Central memory CD8-positive, alpha-beta T cell (primary cell): ENCODE data around the gene AHCYL1.
A peak's percentile ranks its signal among the peaks of the same experiment; 100 is the strongest.

Source experiments
- ATAC-seq: fragments of 150-1000 bp; cut with Tn5 transposase; replicated peaks from 2 replicates; pipeline ENCODE4 v1.10.0; 2022; ENCODE audit warnings: mild to moderate bottlenecking, moderate FRiP score, moderate number of reproducible peaks; ENCODE audit not compliant: poor library complexity, severe bottlenecking; ENCODE audit errors: extremely low read depth
- DNase-seq, 2 donors: peaks; one replicate each; pipeline ENCODE4 v3.0.0; 2021; ENCODE audit warnings: low spot score in 2 of 2
- H3K27ac Mint-ChIP-seq: one replicate; pipeline ENCODE4 v1.8.0; 2022; ENCODE audit warnings: low read depth, mild to moderate bottlenecking, moderate library complexity, mixed read lengths
- H3K27me3 Mint-ChIP-seq: one replicate; pipeline ENCODE4 v1.8.0; 2022; ENCODE audit warnings: mixed read lengths
- H3K36me3 Mint-ChIP-seq: one replicate; pipeline ENCODE4 v1.8.0; 2022; ENCODE audit warnings: mild to moderate bottlenecking, moderate library complexity, mixed read lengths; ENCODE audit not compliant: insufficient read depth
- H3K4me1 Mint-ChIP-seq: one replicate; pipeline ENCODE4 v1.8.0; 2022; ENCODE audit warnings: mixed read lengths
- H3K4me3 Mint-ChIP-seq: one replicate; pipeline ENCODE4 v1.8.0; 2022; ENCODE audit warnings: mild to moderate bottlenecking, moderate library complexity, mixed read lengths
- H3K9me3 Mint-ChIP-seq: one replicate; pipeline ENCODE4 v1.8.0; 2022; ENCODE audit warnings: mixed read lengths

The AHCYL1 gene

DNA sequence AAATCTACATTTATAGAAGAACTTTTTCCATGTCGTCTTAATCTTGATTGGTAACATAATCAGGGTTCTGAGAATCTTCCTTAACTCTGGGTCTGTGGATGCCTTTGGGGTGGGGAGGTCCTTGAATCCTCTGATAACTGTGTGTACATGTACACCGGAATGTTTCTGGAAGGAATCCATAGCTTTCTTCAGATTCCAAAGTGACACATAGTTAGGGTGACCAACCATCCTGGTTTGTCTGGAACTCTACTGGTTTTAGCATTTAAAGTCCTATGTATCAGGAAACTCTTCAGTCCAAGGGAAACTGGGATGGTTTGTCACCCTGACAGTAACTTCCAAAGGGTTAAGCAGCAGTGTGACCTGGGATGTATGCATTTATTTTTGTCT, 66.7 kb downstream of the AHCYL1 start:
- Mint-ChIP-seq H3K4me1 (no peaks in the 10 kb centered on the region), H3K9me3 (no peaks in the 10 kb centered on the region), H3K27me3 (no peaks in the 10 kb centered on the region), H3K4me3 (no peak overlapping the region), H3K27ac (no peak overlapping the region), H3K36me3 (peaks cover 59% of the 10 kb centered on the region)
- DNase-seq, result no peak
- no peak for ATAC-seq

DNA sequence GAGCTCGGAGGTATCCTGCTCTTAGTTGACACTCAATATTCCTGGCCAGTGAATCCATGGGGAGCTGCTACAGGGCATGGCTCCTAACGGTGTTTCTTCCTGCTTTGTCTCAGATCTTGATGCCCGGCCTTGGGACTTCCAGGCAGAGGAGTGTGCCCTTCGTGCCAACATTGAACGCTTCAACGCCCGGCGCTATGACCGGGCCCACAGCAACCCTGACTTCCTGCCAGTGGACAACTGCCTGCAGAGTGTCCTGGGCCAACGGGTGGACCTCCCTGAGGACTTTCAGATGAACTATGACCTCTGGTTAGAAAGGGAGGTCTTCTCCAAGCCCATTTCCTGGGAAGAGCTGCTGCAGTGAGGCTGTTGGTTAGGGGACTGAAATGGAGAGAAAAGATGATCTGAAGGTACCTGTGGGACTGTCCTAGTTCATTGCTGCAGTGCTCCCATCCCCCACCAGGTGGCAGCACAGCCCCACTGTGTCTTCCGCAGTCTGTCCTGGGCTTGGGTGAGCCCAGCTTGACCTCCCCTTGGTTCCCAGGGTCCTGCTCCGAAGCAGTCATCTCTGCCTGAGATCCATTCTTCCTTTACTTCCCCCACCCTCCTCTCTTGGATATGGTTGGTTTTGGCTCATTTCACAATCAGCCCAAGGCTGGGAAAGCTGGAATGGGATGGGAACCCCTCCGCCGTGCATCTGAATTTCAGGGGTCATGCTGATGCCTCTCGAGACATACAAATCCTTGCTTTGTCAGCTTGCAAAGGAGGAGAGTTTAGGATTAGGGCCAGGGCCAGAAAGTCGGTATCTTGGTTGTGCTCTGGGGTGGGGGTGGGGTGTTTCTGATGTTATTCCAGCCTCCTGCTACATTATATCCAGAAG, 69.2 kb downstream of the AHCYL1 start:
- Mint-ChIP-seq H3K36me3 (peaks cover 52% of the 10 kb centered on the region), H3K9me3 (no peaks in the 10 kb centered on the region), H3K4me1 (no peaks in the 10 kb centered on the region), H3K27me3 (no peaks in the 10 kb centered on the region), H3K27ac (no peak overlapping the region), H3K4me3 (no peak overlapping the region)
- no peak for ATAC-seq
- DNase-seq, result peak; percentile 35 to 66

DNA sequence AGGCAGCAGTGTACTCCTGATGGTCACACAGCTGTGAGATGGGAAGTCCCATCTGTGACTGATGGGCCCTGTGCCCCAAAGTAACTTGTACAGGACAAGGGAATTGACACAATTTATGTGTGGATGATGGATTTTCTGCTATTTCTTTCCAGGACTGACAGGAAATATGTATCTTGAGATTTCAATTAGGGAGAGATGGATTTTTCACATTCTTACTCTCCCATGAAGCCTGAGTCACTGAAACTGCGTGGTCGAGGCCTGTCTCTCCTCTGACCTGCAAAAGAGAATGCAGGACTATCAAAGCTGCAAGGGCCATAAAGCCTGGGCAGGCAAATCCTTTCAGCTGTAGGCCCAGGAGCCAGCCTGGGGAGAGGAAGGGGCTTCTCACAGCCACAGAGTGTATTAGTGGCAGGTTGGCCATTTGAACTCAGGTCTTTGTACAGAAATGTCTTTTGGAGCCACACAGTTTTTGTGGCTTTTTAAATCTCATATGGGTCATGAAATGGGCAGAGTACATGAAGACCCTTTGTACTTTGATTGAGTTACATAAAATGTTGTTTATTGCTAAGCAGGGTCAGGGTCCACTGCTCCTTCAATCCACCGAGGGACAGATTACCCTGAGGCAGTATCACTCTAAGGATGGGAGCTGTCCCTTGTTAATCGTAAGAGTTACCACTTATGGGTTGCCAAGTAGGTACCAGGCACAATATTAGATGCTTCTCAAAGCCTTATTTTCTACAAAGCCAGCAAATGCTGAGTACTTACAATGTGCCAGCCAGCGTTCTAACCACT, 71.1 kb downstream of the AHCYL1 start:
- DNase-seq (no peak), ATAC-seq (no peak)
- Mint-ChIP-seq H3K27ac (no peak overlapping the region), H3K36me3 (peaks cover 38% of the 10 kb centered on the region), H3K4me1 (peaks cover 5% of the 10 kb centered on the region), H3K4me3 (no peak overlapping the region), H3K9me3 (no peaks in the 10 kb centered on the region), H3K27me3 (no peaks in the 10 kb centered on the region)

DNA sequence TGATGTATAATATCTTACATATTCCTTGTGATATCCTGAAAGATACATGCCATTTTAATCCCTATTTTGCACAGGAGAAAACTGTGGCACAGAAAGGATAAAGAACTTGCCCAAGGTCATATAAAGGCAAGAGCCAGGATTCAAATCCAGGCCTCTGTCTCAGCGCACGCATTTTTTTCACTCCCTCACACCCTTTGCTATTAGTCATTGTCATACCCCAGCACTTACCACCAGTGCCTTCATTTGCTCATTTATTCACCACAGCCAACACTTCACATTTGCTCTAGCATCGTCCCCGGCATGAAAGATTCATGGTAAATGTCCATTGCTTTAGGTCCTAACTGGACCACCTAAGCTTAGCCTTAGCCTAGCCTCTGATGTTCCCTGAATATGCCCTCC, 71.7 kb downstream of the AHCYL1 start:
- peaks cover 5% of the 10 kb centered on the region for H3K4me1 Mint-ChIP-seq
- no peaks in the 10 kb centered on the region for H3K9me3 Mint-ChIP-seq
- H3K4me3 Mint-ChIP-seq, result no peak overlapping the region
- DNase-seq (no peak), ATAC-seq (no peak)
- H3K27me3 Mint-ChIP-seq, result no peaks in the 10 kb centered on the region
- H3K27ac Mint-ChIP-seq, result no peak overlapping the region
- H3K36me3 Mint-ChIP-seq, result peaks cover 35% of the 10 kb centered on the region

DNA sequence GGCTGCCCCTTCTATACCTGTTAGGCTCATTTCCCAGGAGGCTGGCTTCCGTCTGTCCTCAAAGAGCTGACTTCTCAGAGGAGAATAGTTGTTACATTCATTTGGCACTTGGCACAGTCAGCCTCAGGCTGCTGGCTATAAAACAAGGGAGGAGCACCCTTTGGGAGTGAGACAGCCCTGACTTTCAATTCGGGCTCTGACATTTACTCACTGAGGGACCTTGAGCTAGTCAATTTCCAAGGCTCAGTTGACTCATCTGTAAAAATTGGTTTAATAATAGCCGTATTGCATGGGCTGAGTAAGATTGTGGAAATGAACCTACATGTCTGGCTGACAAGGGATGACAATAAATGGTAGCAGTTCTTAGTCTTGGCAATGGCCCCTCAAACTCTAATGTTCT, 72.2 kb downstream of the AHCYL1 start:
- Mint-ChIP-seq H3K4me1 (peaks cover 5% of the 10 kb centered on the region), H3K9me3 (no peaks in the 10 kb centered on the region), H3K36me3 (peaks cover 33% of the 10 kb centered on the region), H3K27ac (no peak overlapping the region), H3K27me3 (no peaks in the 10 kb centered on the region), H3K4me3 (no peak overlapping the region)
- no peak for ATAC-seq
- no peak for DNase-seq

DNA sequence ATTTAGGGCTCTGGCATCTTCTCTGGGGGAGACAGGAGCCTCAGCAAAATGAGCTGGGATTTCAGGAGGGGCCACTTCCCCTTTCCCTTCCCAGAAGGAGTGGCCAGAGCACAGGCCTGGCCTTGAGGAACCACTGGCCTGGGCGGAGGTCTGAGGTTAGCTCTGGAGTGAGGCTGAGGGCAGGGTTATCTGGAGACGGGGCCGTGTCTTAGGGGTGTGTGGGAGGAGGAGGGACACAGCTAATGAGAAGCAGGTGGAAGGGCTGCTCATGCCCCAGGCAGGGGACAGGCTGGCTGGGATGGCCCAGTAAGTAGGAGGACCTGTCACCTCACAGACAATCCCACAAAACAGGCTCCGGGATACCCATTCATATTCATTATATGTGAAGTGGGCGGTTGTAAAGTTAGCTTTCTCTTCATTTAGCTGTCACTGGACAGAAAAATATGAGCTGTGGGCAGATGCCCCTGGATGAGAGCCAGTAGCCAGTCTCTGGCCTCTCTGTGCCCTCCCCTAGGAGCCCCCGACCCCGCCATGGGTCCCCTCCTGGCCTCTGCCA, 73.5 kb downstream of the AHCYL1 start:
- Mint-ChIP-seq H3K27ac (peak overlapping the region; percentile 13), H3K9me3 (no peaks in the 10 kb centered on the region), H3K36me3 (peaks cover 24% of the 10 kb centered on the region), H3K4me1 (peaks cover 5% of the 10 kb centered on the region), H3K27me3 (no peaks in the 10 kb centered on the region), H3K4me3 (no peak overlapping the region)
- DNase-seq, result no peak
- no peak for ATAC-seq

DNA sequence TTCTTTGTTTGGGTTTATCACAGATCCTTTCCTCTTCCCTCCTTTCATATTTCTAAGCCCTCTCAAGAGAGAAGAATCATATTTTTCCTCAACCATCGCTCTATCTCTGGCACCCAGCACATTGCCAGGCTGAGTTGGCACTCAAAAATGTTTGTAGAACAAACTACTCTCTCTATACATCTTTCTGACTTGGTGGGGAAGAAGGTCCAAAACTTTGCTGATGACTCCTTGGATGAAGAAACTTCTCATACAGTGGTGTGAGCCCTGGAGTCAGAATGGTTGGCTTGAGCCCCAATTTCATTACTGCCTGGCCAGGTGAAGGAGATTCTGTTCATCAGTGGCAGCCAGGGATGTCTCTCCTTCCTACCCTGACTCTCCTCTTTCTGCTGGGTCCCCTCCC, 74.0 kb downstream of the AHCYL1 start:
- Mint-ChIP-seq H3K36me3 (peaks cover 20% of the 10 kb centered on the region), H3K4me1 (peaks cover 5% of the 10 kb centered on the region), H3K4me3 (no peak overlapping the region), H3K27ac (peak overlapping the region; percentile 13), H3K9me3 (no peaks in the 10 kb centered on the region), H3K27me3 (no peaks in the 10 kb centered on the region)
- DNase-seq (no peak), ATAC-seq (no peak)

DNA sequence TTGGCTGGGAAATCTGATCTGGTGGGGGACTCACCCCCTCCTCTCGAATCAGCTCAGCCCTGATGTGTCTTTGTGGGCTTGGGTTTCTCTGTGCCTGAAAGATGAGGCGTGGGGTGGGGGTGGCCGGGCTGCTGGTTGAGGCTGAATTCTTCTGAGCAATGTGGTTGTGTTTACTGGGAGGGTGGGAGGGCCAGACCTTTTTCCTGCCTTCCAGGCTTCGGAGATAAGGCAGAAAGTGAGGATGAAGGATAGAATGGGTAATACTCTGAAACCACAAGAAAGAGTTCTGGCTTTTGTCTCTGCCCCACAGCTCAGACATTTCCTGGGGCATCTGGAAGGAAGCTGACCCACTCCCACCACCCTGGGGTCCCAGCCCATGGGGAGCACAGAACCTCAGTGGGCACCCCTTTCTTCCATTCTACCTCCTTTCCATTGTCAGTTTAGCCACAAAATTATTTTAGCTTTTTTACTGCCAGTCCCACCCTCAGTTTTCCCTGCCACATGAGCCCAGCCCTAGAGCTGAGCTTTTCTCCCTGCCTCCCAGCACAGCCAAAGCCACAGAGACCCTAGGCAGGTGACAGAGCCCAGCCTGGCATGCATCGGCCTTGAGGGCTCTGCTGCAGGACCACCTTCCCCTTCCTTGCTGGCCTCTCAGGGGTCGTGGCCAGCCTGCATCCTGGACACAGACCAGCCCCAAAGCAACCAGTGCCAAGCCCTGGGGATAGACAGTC, 74.7 kb downstream of the AHCYL1 start:
- H3K27ac Mint-ChIP-seq, result no peak overlapping the region
- no peak overlapping the region for H3K4me3 Mint-ChIP-seq
- no peaks in the 10 kb centered on the region for H3K9me3 Mint-ChIP-seq
- peaks cover 5% of the 10 kb centered on the region for H3K4me1 Mint-ChIP-seq
- H3K36me3 Mint-ChIP-seq, result peaks cover 17% of the 10 kb centered on the region
- DNase-seq (no peak), ATAC-seq (no peak)
- H3K27me3 Mint-ChIP-seq, result no peaks in the 10 kb centered on the region

DNA sequence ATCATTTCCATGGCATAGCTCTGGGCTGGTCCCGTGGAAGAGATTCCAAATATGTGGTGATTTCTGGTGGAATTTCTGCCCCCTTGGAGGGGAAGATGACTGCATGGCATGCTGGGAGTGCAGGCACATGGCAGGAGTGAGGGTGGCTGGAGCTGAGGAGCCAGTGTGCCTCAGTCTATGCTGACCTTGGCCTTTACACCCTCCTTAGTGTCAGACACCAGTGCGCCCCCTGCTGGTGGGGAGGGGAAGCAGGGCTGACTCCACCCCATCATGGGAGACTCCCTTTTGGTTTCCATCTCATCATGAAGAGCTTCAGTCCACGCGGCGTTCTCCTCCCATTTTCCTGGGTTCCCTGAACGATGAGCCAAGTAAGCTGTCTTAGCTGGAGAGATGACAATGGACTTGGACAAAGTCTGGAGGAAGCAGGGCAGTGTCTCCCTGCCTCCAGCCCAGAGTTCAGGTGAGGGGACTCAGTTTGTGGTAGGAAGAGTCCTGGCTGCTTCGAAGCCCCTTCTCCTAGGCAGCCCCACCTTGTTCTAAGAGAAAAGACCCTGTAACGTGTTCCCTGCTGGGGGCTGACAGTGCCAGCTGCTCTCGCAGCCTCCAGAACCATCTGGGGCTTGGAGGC, 75.6 kb downstream of the AHCYL1 start:
- peak; percentile 46 to 64 for DNase-seq
- ATAC-seq, result peak; percentile 71
- Mint-ChIP-seq H3K27ac (peak overlapping the region; percentile 19), H3K36me3 (peaks cover 14% of the 10 kb centered on the region), H3K4me3 (no peak overlapping the region), H3K27me3 (no peaks in the 10 kb centered on the region), H3K4me1 (peaks cover 5% of the 10 kb centered on the region), H3K9me3 (no peaks in the 10 kb centered on the region)

DNA sequence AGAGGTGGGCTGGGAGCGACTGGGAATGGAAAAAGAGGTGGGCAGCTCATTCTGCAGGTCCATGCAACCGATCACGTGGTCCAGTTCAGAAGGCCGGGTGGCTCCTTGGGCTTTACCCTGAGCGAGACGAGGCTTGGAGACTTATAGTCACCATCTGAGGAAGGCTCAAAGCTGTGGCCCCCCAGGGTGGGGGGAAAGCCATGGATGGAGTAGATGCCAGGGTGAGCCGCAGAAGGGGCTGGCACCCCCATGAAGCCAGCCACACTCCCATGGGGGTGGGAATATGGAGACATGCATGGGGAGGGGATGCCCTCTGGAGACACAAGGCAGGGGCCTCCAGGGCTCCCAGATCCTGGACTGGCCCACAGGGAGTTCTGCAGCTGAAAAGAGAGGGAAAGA, 76.1 kb downstream of the AHCYL1 start:
- ATAC-seq (no peak), DNase-seq (no peak)
- H3K27me3 Mint-ChIP-seq, result no peaks in the 10 kb centered on the region
- no peak overlapping the region for H3K27ac Mint-ChIP-seq
- no peaks in the 10 kb centered on the region for H3K9me3 Mint-ChIP-seq
- peaks cover 8% of the 10 kb centered on the region for H3K36me3 Mint-ChIP-seq
- no peak overlapping the region for H3K4me3 Mint-ChIP-seq
- H3K4me1 Mint-ChIP-seq, result peaks cover 5% of the 10 kb centered on the region

DNA sequence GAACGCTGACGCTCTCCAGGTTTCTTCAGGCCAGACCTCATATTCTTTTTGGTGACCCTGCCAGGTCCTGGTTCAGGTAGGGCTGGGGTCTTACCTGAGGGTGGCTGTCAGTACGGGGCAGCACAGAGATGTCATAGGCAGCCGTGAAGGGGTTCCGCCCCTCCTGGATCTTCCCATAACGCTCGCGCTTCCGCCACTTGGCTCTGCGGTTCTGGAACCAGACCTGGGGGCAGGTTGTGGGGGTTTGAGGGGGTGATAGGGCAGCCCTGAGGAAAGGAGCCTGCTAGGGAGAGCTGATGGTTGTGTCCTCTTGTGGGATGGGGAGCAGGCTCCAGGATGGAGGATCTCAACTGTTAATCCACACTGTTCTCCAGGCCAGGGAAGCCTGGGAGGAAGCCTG, 76.8 kb downstream of the AHCYL1 start:
- H3K4me1 Mint-ChIP-seq, result peaks cover 5% of the 10 kb centered on the region
- peaks cover 6% of the 10 kb centered on the region for H3K27me3 Mint-ChIP-seq
- ATAC-seq, result no peak
- H3K36me3 Mint-ChIP-seq, result peaks cover 5% of the 10 kb centered on the region
- H3K4me3 Mint-ChIP-seq, result no peak overlapping the region
- DNase-seq, result no peak
- no peak overlapping the region for H3K27ac Mint-ChIP-seq
- no peaks in the 10 kb centered on the region for H3K9me3 Mint-ChIP-seq

DNA sequence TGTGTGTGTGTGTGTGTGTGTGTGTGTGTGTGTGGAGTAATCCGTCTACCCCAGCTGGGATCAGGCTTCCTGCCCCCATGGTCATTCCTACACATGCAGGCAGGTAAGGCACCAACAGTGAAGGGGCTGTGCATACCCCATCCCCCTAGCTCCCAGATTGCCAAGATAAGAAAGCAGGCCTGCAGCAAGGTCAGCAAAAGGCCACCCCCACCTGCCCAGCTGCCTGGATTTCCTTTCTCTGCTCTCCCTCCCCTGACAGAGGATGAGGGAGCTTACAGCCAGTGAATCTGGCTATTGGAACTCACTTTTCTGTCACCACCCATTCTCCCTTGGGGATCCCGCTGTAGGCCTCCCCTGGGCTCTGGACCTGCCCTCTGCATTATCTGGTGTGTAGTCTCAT, 78.0 kb downstream of the AHCYL1 start:
- H3K4me1 Mint-ChIP-seq, result peaks cover 5% of the 10 kb centered on the region
- H3K4me3 Mint-ChIP-seq, result no peak overlapping the region
- H3K36me3 Mint-ChIP-seq, result peaks cover 3% of the 10 kb centered on the region
- no peak overlapping the region for H3K27ac Mint-ChIP-seq
- no peak for ATAC-seq
- no peaks in the 10 kb centered on the region for H3K9me3 Mint-ChIP-seq
- H3K27me3 Mint-ChIP-seq, result peaks cover 19% of the 10 kb centered on the region
- no peak for DNase-seq
